K562 (cell line): Measurements from ENCODE around the gene CAB39. TPM values are rescaled to one million over a fixed set of nuclear protein-coding genes. Genes with fewer than 3 reads are reported as not detected.
A peak's percentile ranks its signal among the peaks of the same experiment; 100 is the strongest.

Experiments used
- ATAC-seq: fragments of 200-7000 bp; cut with Tn5 transposase; 3 replicates; pipeline ENCODE4 v1.9.1; 2020; ENCODE audit warnings: moderate library complexity
- BruUV-seq: library from RNA; stranded (reverse); fragments of 400-500 nt; replicated peaks from 2 replicates; lab custom pipeline; 2021; lab: Mats Ljungman, UMichigan
- CTCF ChIA-PET: fragments of 300-600 bp; formaldehyde crosslinking; extraction: SDS; loops from one replicate; lab custom pipeline; 2021; ENCODE audit warnings: low intra/inter-chr PET ratio; lab: Yijun Ruan, JAX
- POLR2A ChIA-PET: fragments of 300-600, 350-650 bp; sonication (Branson Sonifier 250); formaldehyde crosslinking; extraction: SDS; loops from one replicate; lab custom pipeline; 2021; ENCODE audit warnings: antibody characterized with exemption, inconsistent platforms; lab: Yijun Ruan, JAX
- DNase-seq, 4 experiments: peaks; one replicate each; pipeline versions ENCODE4 v3.0.0 to v3.0.0-alpha.2; 2011 to 2018; ENCODE audit warnings: low spot score in 3 of 4, mixed read lengths in 3 of 4; ENCODE audit errors: extremely low read depth in 1 of 4
- FAIRE-seq: peaks from 2 replicates; lab custom pipeline; 2011; peaks lifted over from hg19 to GRCh38; lab: Jason Lieb, UNC
- H2AFZ ChIP-seq: 2 replicates; pipeline ENCODE4 v1.6.0; 2011; ENCODE audit warnings: low read depth, low read length, control low read depth, inconsistent platforms
- H3K27ac ChIP-seq: fragments of 200-600 bp; 3 replicates; pipeline ENCODE4 v1.8.0; 2011; ENCODE audit warnings: low read depth, mild to moderate bottlenecking, control low read depth, inconsistent platforms, low read length, moderate library complexity, mixed read lengths; ENCODE audit errors: extremely low read depth
- H3K27me3 ChIP-seq, 2 experiments: fragments of 300-600 bp in 1 of 2; 2 replicates in 1 of 2; 3 replicates in 1 of 2; pipeline versions ENCODE4 v1.6.0 to v1.8.0; 2011; ENCODE audit warnings: inconsistent platforms in 2 of 2, low read length in 2 of 2, mild to moderate bottlenecking in 1 of 2, mixed read lengths in 1 of 2, moderate library complexity in 1 of 2; ENCODE audit not compliant: control insufficient read depth in 2 of 2, insufficient read depth in 2 of 2
- H3K36me3 ChIP-seq: fragments of 300-600 bp; 3 replicates; pipeline ENCODE4 v1.8.0; 2011; ENCODE audit warnings: mild to moderate bottlenecking, low read length, inconsistent platforms; ENCODE audit not compliant: control insufficient read depth, insufficient read depth
- H3K4me1 ChIP-seq, 2 experiments: fragments of 200-600 bp in 1 of 2; replicated peaks in 1 of 2; 2 replicates in 1 of 2; 3 replicates in 1 of 2; pipeline versions ENCODE4 v1.5.1 to v1.8.0; 2011; ENCODE audit warnings: inconsistent platforms in 2 of 2, low read length in 2 of 2, mild to moderate bottlenecking in 1 of 2, mixed read lengths in 1 of 2, moderate library complexity in 1 of 2; ENCODE audit not compliant: control insufficient read depth in 2 of 2, insufficient read depth in 2 of 2
- H3K4me2 ChIP-seq: 2 replicates; pipeline ENCODE4 v1.6.1; 2011; ENCODE audit warnings: low read length, control low read depth, inconsistent platforms, mixed read lengths; ENCODE audit not compliant: insufficient read depth
- H3K4me3 ChIP-seq: fragments of 200-600 bp; sonication (generic), shearing (Covaris generic); 2 replicates; pipeline ENCODE4 v1.5.1; 2016; ENCODE audit warnings: control low read depth, inconsistent platforms
- H3K79me2 ChIP-seq: fragments of 200-600 bp; 3 replicates; pipeline ENCODE4 v1.8.0; 2011; ENCODE audit warnings: low read length, inconsistent platforms; ENCODE audit not compliant: control insufficient read depth, insufficient read depth
- H3K9ac ChIP-seq, 2 experiments: 2 replicates each; pipeline versions ENCODE4 v1.6.0 to v1.6.1; 2011; ENCODE audit warnings: low read depth in 2 of 2, low read length in 2 of 2, control low read depth in 1 of 2, inconsistent platforms in 1 of 2, mild to moderate bottlenecking in 1 of 2, mixed read lengths in 1 of 2; ENCODE audit not compliant: insufficient read depth in 1 of 2
- H3K9me1 ChIP-seq: one replicate; pipeline ENCODE4 v1.6.0; 2011; ENCODE audit warnings: inconsistent platforms, mild to moderate bottlenecking, low read length, moderate library complexity; ENCODE audit not compliant: control insufficient read depth, insufficient read depth
- H3K9me3 ChIP-seq: replicated peaks from 2 replicates; pipeline ENCODE4 v1.5.1; 2011; ENCODE audit warnings: low read depth, low read length, inconsistent platforms; ENCODE audit not compliant: control insufficient read depth, insufficient read depth
- H4K20me1 ChIP-seq: replicated peaks from 2 replicates; pipeline ENCODE4 v1.6.1; 2011; ENCODE audit warnings: low read length, inconsistent platforms, mixed read lengths; ENCODE audit not compliant: control insufficient read depth, insufficient read depth
- ATF3 ChIP-seq, 2 experiments: fragments of 450-650 bp in 1 of 2; sonication (generic) in 1 of 2; formaldehyde crosslinking in 1 of 2; IDR thresholded peaks in 1 of 2; conservative IDR thresholded peaks in 1 of 2; 2 replicates each; pipeline versions ENCODE4 v1.6.1 to v1.8.1; 2016 to 2023; ENCODE audit warnings: mild to moderate bottlenecking in 2 of 2, moderate library complexity in 2 of 2, inconsistent platforms in 1 of 2, missing genetic modification reagents in 1 of 2
- C11orf30 ChIP-seq: fragments of 450-650 bp; IDR thresholded peaks from 2 replicates; pipeline ENCODE4 v1.6.1; 2016; ENCODE audit warnings: low read depth, mild to moderate bottlenecking
- CTCF ChIP-seq, 3 experiments: IDR thresholded peaks in 2 of 3; conservative IDR thresholded peaks in 1 of 3; 2 replicates each; pipeline ENCODE4 v1.5.1; 2011 to 2012; ENCODE audit warnings: low read length in 3 of 3, mild to moderate bottlenecking in 3 of 3, control low read depth in 2 of 3, improper control_type of control experiment in 1 of 3, inconsistent platforms in 1 of 3, low read depth in 1 of 3, mixed read lengths in 1 of 3, moderate library complexity in 1 of 3; ENCODE audit not compliant: insufficient read depth in 2 of 3
- GTF2A2 ChIP-seq: IDR thresholded peaks from 2 replicates; pipeline ENCODE4 v1.6.1; 2016; ENCODE audit warnings: mild to moderate bottlenecking, missing genetic modification characterization, missing compliant biosample characterization
- MAFG ChIP-seq: fragments of 450-650 bp; conservative IDR thresholded peaks from 2 replicates; pipeline ENCODE4 v1.6.1; 2016; ENCODE audit warnings: missing genetic modification characterization, missing compliant biosample characterization
- MEF2A ChIP-seq: IDR thresholded peaks from 2 replicates; pipeline ENCODE4 v1.6.1; 2011; ENCODE audit warnings: low read depth, mild to moderate bottlenecking, low read length, moderate library complexity; ENCODE audit not compliant: control insufficient read depth
- NFE2L1 ChIP-seq: fragments of 450-650 bp; IDR thresholded peaks from 2 replicates; pipeline ENCODE4 v1.6.1; 2016; ENCODE audit warnings: missing genetic modification characterization, low read depth, mild to moderate bottlenecking, missing compliant biosample characterization, moderate library complexity, borderline replicate concordance
- RB1 ChIP-seq: fragments of 450-650 bp; IDR thresholded peaks from 2 replicates; pipeline ENCODE4 v1.6.1; 2017; ENCODE audit warnings: low read depth, mild to moderate bottlenecking
- TCF15 ChIP-seq: fragments of 250-450 bp; sonication (Bioruptor Pico); IDR thresholded peaks from 2 replicates; pipeline ENCODE4 v1.8.0; 2022; ENCODE audit warnings: moderate library complexity, mild to moderate bottlenecking, inconsistent platforms
- ZNF316 ChIP-seq: fragments of 450-650 bp; IDR thresholded peaks from 2 replicates; pipeline ENCODE4 v1.6.1; 2016
- WGBS: fragments of 100-300 bp; shearing (Covaris generic); methylation state at CpG from one replicate; pipeline ENCODE4 v1.1.6; 2016; ENCODE audit warnings: low coverage, mixed read lengths; ENCODE audit not compliant: insufficient coverage; ENCODE audit errors: missing lambda C conversion rate; 5-methylcytosine and 5-hydroxymethylcytosine counted together
- in situ Hi-C: fragments of 300-500 bp; cut with MboI; formaldehyde crosslinking; loops from 4 replicates; pipeline ENCODE4 v1.15.0; 2018; ENCODE audit warnings: inconsistent platforms, mixed read lengths
- intact Hi-C: fragments of 100-400 bp; cut with micrococcal nuclease; formaldehyde crosslinking; loops from 2 replicates; pipeline ENCODE4 v1.14.2; 2022
- polyA plus RNA-seq, 8 experiments: library from polyadenylated mRNA; depleted of rRNA in 4 of 8; stranded (reverse) in 5 of 8; unstranded in 3 of 8; fragments of >200 nt; fragmentation: Nextera tagmentation in 2 of 8; fragmentation: Illumina TruSeq in 1 of 8; extraction: Ambion mirVana in 2 of 8; extraction: Trizol in 1 of 8; gene quantifications; 2 replicates each; pipeline versions ENCODE4 v1.2.1 to v1.2.3, GENCODE V29; 2011 to 2014; ENCODE audit warnings: inconsistent platforms in 1 of 8, missing spikeins in 1 of 8
- total RNA-seq, 7 experiments: library from RNA; depleted of rRNA in 6 of 7; stranded (reverse); fragments of >200 nt in 6 of 7; fragmentation: Illumina TruSeq in 2 of 7; extraction: Trizol in 2 of 7; gene quantifications; 2 replicates each; pipeline versions ENCODE4 v1.2.1 to v1.2.3, GENCODE V29; 2011 to 2021; ENCODE audit warnings: low replicate concordance in 1 of 7

The CAB39 gene
- total and polyA plus RNA-seq, 9 of the 15 experiments (the other 6 are each of a cell fraction or from before 2014, with no cell fraction given), result 27.2 to 94.4 (median 70.1) TPM

- no peak for TF ChIP-seq RB1
- Histone ChIP-seq H2AFZ (no peak overlapping the region), H3K79me2 (no peaks in the 10 kb centered on the region), H3K9me1 (no peaks in the 10 kb centered on the region), H4K20me1 (0 out of 2 replicates have a peak, but pooled peaks cover 6% of the 10 kb centered on the region), H3K36me3 (peaks cover 78% of the 10 kb centered on the region), H3K4me3 (no peak overlapping the region), H3K4me2 (no peak overlapping the region), H3K9me3 (no peaks in the 10 kb centered on the region), H3K4me1 (no peaks in the 10 kb centered on the region), H3K27ac (no peak overlapping the region), H3K9ac (no peak overlapping the region), H3K27me3 (no peaks in the 10 kb centered on the region)
- 94% methylated on average over 10 of the region's 10 CpGs for WGBS
- intact Hi-C loops, result no loop called here
- POLR2A ChIA-PET, result interaction anchor here (0.6 to 1.3 kb wide), 3 partner anchors 10 to 26 kb away, joined by 3 to 4 read pairs (median 3); no protein-coding TSS in a partner anchor
- BruUV-seq, result no TSS peak
- in situ Hi-C loops, result loop anchor here (25.0 kb wide), 1 partner anchor 797 kb away; no protein-coding TSS in a partner anchor
- ATAC-seq (no peak), DNase-seq (no peak), FAIRE-seq (no peak)
- CTCF ChIA-PET, result no interaction called here
These were observed 96.4 kb downstream of the CAB39 start for GRCh38 chr2:230809015-230809414.

GRCh38 chr2:230809677-230810251 lies 97.1 kb downstream of the CAB39 start:
- H3K27me3 ChIP-seq, result no peaks in the 10 kb centered on the region
- H3K4me2 ChIP-seq, result no peak overlapping the region
- CTCF ChIA-PET, result no interaction called here
- H3K36me3 ChIP-seq, result peaks cover 84% of the 10 kb centered on the region
- no peak overlapping the region for H3K9ac ChIP-seq
- H3K9me3 ChIP-seq, result no peaks in the 10 kb centered on the region
- WGBS, result 89% methylated on average over 8 of the region's 8 CpGs
- BruUV-seq, result no TSS peak
- H3K27ac ChIP-seq, result no peak overlapping the region
- no peaks in the 10 kb centered on the region for H3K79me2 ChIP-seq
- H4K20me1 ChIP-seq, result 0 out of 2 replicates have a peak, but pooled peaks cover 6% of the 10 kb centered on the region
- FAIRE-seq (no peak), DNase-seq (no peak), ATAC-seq (no peak)
- POLR2A ChIA-PET, result interaction anchor here (1.0 to 1.3 kb wide), 2 partner anchors 9 to 13 kb away, joined by 3 read pairs; no protein-coding TSS in a partner anchor
- intact Hi-C loops, result no loop called here
- in situ Hi-C loops, result loop anchor here (25.0 kb wide), 1 partner anchor 797 kb away; no protein-coding TSS in a partner anchor
- H3K4me3 ChIP-seq, result no peak overlapping the region
- no peaks in the 10 kb centered on the region for H3K9me1 ChIP-seq
- no peak overlapping the region for H2AFZ ChIP-seq
- TF ChIP-seq MEF2A (no peak), C11orf30 (peak; percentile 59; the same call in 1 of the 2 replicates), GTF2A2 (tag) (no peak), MAFG (tag) (0 out of 2 replicates have a peak, but pooled peaks have one; percentile 49), CTCF (IDR thresholded peaks at IDR 0.05 in 2 of 3, conservative IDR thresholded peaks at IDR 0.05 in 1 of 3; ENCODE audit: insufficient read depth in 2 of 3, low read depth in 1 of 3, low read length in 3 of 3) (peak in 2 of 3 experiments; percentile 22; a peak in 1 of 6 replicates), TCF15 (no peak), ZNF316 (peak; percentile 67), NFE2L1 (tag) (0 out of 2 replicates have a peak, but pooled peaks have one; percentile 28), ATF3 (IDR thresholded peaks at IDR 0.05) (peak; percentile 22; the same call in 1 of the 2 replicates), ATF3 (CRISPR knock-in tag; conservative IDR thresholded peaks at IDR 0.05) (no peak)
- H3K4me1 ChIP-seq, result no peaks in the 10 kb centered on the region
